IMR-90 (cell line): ENCODE results near the gene MGST1. TPM values are rescaled to one million over a fixed set of nuclear protein-coding genes. Genes with fewer than 3 reads are reported as not detected.
A peak's percentile ranks its signal among the peaks of the same experiment; 100 is the strongest.

Experiments
- ATAC-seq: fragments of 200-7000 bp; cut with Tn5 transposase; 2 replicates; pipeline ENCODE4 v1.9.1; 2020; ENCODE audit warnings: low read depth, mild to moderate bottlenecking, moderate library complexity
- BruUV-seq: library from RNA; stranded (reverse); fragments of 400-500 nt; replicated peaks from 2 replicates; lab custom pipeline; 2021; lab: Mats Ljungman, UMichigan
- CTCF ChIA-PET: fragments of 300-600 bp; formaldehyde crosslinking; extraction: SDS; loops from one replicate; lab custom pipeline; 2021; ENCODE audit warnings: antibody characterized with exemption; lab: Yijun Ruan, JAX
- POLR2A ChIA-PET: fragments of 300-600 bp; sonication (Branson Sonifier 250); formaldehyde crosslinking; loops from one replicate; lab custom pipeline; 2022; ENCODE audit warnings: antibody characterized with exemption; ENCODE audit not compliant: unreplicated experiment; lab: Charles Lee
- DNase-seq: peaks from one replicate; pipeline ENCODE4 v3.0.0; 2013
- H2AFZ ChIP-seq: replicated peaks from 2 replicates; pipeline ENCODE3; 2013; ENCODE audit warnings: low read length, mild to moderate bottlenecking; ENCODE audit not compliant: poor library complexity
- H2AK5ac ChIP-seq: 2 replicates; pipeline ENCODE4 v1.6.1; 2013; ENCODE audit warnings: low read depth, low read length, inconsistent platforms
- H2AK9ac ChIP-seq: replicated peaks from 2 replicates; pipeline ENCODE3; 2013; ENCODE audit warnings: mild to moderate bottlenecking, low read depth, low read length, moderate library complexity; ENCODE audit not compliant: poor library complexity
- H2BK120ac ChIP-seq: 2 replicates; pipeline ENCODE4 v1.6.1; 2013; ENCODE audit warnings: low read depth, low read length, inconsistent platforms
- H2BK15ac ChIP-seq: 3 replicates; pipeline ENCODE4 v1.6.1; 2013; ENCODE audit warnings: low read depth, low read length, inconsistent platforms
- H2BK20ac ChIP-seq: 2 replicates; pipeline ENCODE4 v1.6.1; 2013; ENCODE audit warnings: low read depth, mild to moderate bottlenecking, inconsistent platforms, low read length, moderate library complexity
- H2BK5ac ChIP-seq: 2 replicates; pipeline ENCODE4 v1.6.1; 2013; ENCODE audit warnings: mild to moderate bottlenecking, low read depth, low read length, inconsistent platforms; ENCODE audit not compliant: poor library complexity, severe bottlenecking
- H3K14ac ChIP-seq: replicated peaks from 2 replicates; pipeline ENCODE4 v1.6.1; 2013; ENCODE audit warnings: low read depth, low read length, inconsistent platforms
- H3K18ac ChIP-seq: 2 replicates; pipeline ENCODE4 v1.6.1; 2013; ENCODE audit warnings: low read depth, low read length, control low read depth
- H3K23ac ChIP-seq: 2 replicates; pipeline ENCODE4 v1.6.1; 2013; ENCODE audit warnings: low read depth, low read length, inconsistent platforms
- H3K27ac ChIP-seq: 2 replicates; pipeline ENCODE4 v1.5.1; 2013; ENCODE audit warnings: mild to moderate bottlenecking, control low read depth, low read length; ENCODE audit not compliant: insufficient read depth
- H3K27me3 ChIP-seq: 2 replicates; pipeline ENCODE4 v1.6.1; 2013; ENCODE audit warnings: low read length; ENCODE audit not compliant: control insufficient read depth, insufficient read depth
- H3K36me3 ChIP-seq: 2 replicates; pipeline ENCODE4 v1.6.1; 2013; ENCODE audit warnings: low read length, mixed read lengths; ENCODE audit not compliant: control insufficient read depth, insufficient read depth
- H3K4ac ChIP-seq: 2 replicates; pipeline ENCODE4 v1.6.1; 2013; ENCODE audit warnings: low read depth, low read length, inconsistent platforms
- H3K4me1 ChIP-seq: 2 replicates; pipeline ENCODE4 v1.6.1; 2013; ENCODE audit warnings: low read length, mixed read lengths; ENCODE audit not compliant: control insufficient read depth, insufficient read depth
- H3K4me2 ChIP-seq: 2 replicates; pipeline ENCODE4 v1.6.1; 2013; ENCODE audit warnings: low read depth, mild to moderate bottlenecking, control low read depth, low read length, moderate library complexity
- H3K4me3 ChIP-seq: 2 replicates; pipeline ENCODE4 v1.5.1; 2013; ENCODE audit warnings: low read depth, mild to moderate bottlenecking, control low read depth, low read length, moderate library complexity; ENCODE audit not compliant: insufficient read depth
- H3K56ac ChIP-seq: 2 replicates; pipeline ENCODE4 v1.6.1; 2013; ENCODE audit warnings: low read length, inconsistent platforms; ENCODE audit not compliant: insufficient read depth; ENCODE audit errors: extremely low read depth
- H3K79me1 ChIP-seq, 2 experiments: 2 replicates each; pipeline ENCODE4 v1.6.1; 2013; ENCODE audit warnings: low read length in 2 of 2, inconsistent platforms in 1 of 2, low read depth in 1 of 2
- H3K9ac ChIP-seq: 2 replicates; pipeline ENCODE4 v1.6.1; 2013; ENCODE audit warnings: low read depth, low read length, control low read depth
- H3K9me1 ChIP-seq: 2 replicates; pipeline ENCODE4 v1.6.1; 2013; ENCODE audit warnings: low read length, inconsistent platforms; ENCODE audit not compliant: insufficient read depth
- H3K9me3 ChIP-seq: 2 replicates; pipeline ENCODE4 v1.6.1; 2013; ENCODE audit warnings: low read length; ENCODE audit not compliant: control insufficient read depth, insufficient read depth
- H4K20me1 ChIP-seq: 2 replicates; pipeline ENCODE4 v1.6.1; 2013; ENCODE audit warnings: low read length, inconsistent platforms; ENCODE audit not compliant: insufficient read depth
- H4K5ac ChIP-seq: 2 replicates; pipeline ENCODE4 v1.6.1; 2013; ENCODE audit warnings: mild to moderate bottlenecking, low read depth, low read length, control low read depth
- H4K8ac ChIP-seq, 2 experiments: 2 replicates each; pipeline ENCODE4 v1.6.1; 2013; ENCODE audit warnings: low read depth in 2 of 2, low read length in 2 of 2, control low read depth in 1 of 2, inconsistent platforms in 1 of 2
- H4K91ac ChIP-seq: 2 replicates; pipeline ENCODE4 v1.6.1; 2013; ENCODE audit warnings: low read depth, low read length, inconsistent platforms; ENCODE audit not compliant: insufficient read depth
- BHLHE40 ChIP-seq: fragments of 150-350 bp; IDR thresholded peaks from 2 replicates; pipeline ENCODE4 v1.6.1; 2016; ENCODE audit warnings: mild to moderate bottlenecking, low read depth, low read length
- CHD1 ChIP-seq: IDR thresholded peaks from 2 replicates; pipeline ENCODE4 v1.6.1; 2012; ENCODE audit warnings: low read depth, low read length, improper control_type of control experiment
- FOS ChIP-seq: fragments of 150-350 bp; IDR thresholded peaks from 2 replicates; pipeline ENCODE4 v1.6.1; 2016; ENCODE audit warnings: low read depth, low read length
- MAFK ChIP-seq: IDR thresholded peaks from 2 replicates; pipeline ENCODE4 v1.6.1; 2012; ENCODE audit warnings: low read depth, low read length, improper control_type of control experiment
- NFE2L2 ChIP-seq: fragments of 150-350 bp; IDR thresholded peaks from 2 replicates; pipeline ENCODE4 v1.6.1; 2016; ENCODE audit warnings: low read depth, mild to moderate bottlenecking, low read length
- RAD21 ChIP-seq: IDR thresholded peaks from 2 replicates; pipeline ENCODE4 v1.6.1; 2012; ENCODE audit warnings: low read length, improper control_type of control experiment
- RCOR1 ChIP-seq: IDR thresholded peaks from 2 replicates; pipeline ENCODE4 v1.6.1; 2012; ENCODE audit warnings: mild to moderate bottlenecking, low read length, improper control_type of control experiment; ENCODE audit not compliant: insufficient replicate concordance
- SMC3 ChIP-seq: fragments of 150-350 bp; IDR thresholded peaks from 2 replicates; pipeline ENCODE4 v1.6.1; 2016; ENCODE audit warnings: low read depth, mild to moderate bottlenecking, antibody characterized with exemption, low read length, moderate library complexity
- WGBS, 2 experiments: methylation state at CpG; one replicate each; pipeline versions ENCODE4 v1.1.5 to v1.1.7; 2013; ENCODE audit warnings: missing lambda C conversion rate in 2 of 2; ENCODE audit not compliant: insufficient read length in 1 of 2; ENCODE audit errors: extremely low coverage in 2 of 2; 5-methylcytosine and 5-hydroxymethylcytosine counted together
- dilution Hi-C: fragments of 300-500 bp; cut with HindIII; formaldehyde crosslinking; loops from one replicate; pipeline ENCODE4 v1.14.3; 2018; ENCODE audit warnings: low sequenced_read_pairs; ENCODE audit not compliant: unreplicated experiment
- in situ Hi-C: fragments of 300-500 bp; cut with MboI; formaldehyde crosslinking; loops from 3 replicates; pipeline ENCODE4 v1.14.3; 2019; ENCODE audit warnings: low sequenced_read_pairs, inconsistent platforms, mixed read lengths
- intact Hi-C: fragments of 100-400 bp; cut with micrococcal nuclease; formaldehyde crosslinking; loops from 2 replicates; pipeline ENCODE4 v1.10.0; 2022
- polyA plus RNA-seq, 3 experiments: library from polyadenylated mRNA; depleted of rRNA; stranded (reverse); fragments of >200 nt; gene quantifications; 2 replicates each; pipeline ENCODE4 v1.2.3, GENCODE V29; 2012; ENCODE audit warnings: low replicate concordance in 1 of 3
- total RNA-seq: library from RNA; depleted of rRNA; stranded (reverse); fragments of >200 nt; gene quantifications from 2 replicates; pipeline ENCODE4 v1.2.3, GENCODE V29; 2012
- TF ChIP-seq, protein P1 (sequence below): conservative IDR thresholded peaks from 2 replicates; pipeline ENCODE4 v1.5.1; 2012; ENCODE audit warnings: mild to moderate bottlenecking, low read depth, low read length, improper control_type of control experiment
- TF ChIP-seq, protein P2 (sequence below): fragments of 150-350 bp; IDR thresholded peaks from 2 replicates; pipeline ENCODE4 v1.6.1; 2016; ENCODE audit warnings: low read depth, mild to moderate bottlenecking, low read length, moderate library complexity, borderline replicate concordance
- TF ChIP-seq, protein P3 (sequence below): fragments of 150-350 bp; IDR thresholded peaks from 2 replicates; pipeline ENCODE4 v1.6.1; 2017; ENCODE audit warnings: mild to moderate bottlenecking, antibody characterized with exemption, low read length, low read depth

MGST1 gene
- total and polyA plus RNA-seq, 2 of the 4 experiments (the other 2 are of a cell fraction): 105 to 280 TPM

DNA sequence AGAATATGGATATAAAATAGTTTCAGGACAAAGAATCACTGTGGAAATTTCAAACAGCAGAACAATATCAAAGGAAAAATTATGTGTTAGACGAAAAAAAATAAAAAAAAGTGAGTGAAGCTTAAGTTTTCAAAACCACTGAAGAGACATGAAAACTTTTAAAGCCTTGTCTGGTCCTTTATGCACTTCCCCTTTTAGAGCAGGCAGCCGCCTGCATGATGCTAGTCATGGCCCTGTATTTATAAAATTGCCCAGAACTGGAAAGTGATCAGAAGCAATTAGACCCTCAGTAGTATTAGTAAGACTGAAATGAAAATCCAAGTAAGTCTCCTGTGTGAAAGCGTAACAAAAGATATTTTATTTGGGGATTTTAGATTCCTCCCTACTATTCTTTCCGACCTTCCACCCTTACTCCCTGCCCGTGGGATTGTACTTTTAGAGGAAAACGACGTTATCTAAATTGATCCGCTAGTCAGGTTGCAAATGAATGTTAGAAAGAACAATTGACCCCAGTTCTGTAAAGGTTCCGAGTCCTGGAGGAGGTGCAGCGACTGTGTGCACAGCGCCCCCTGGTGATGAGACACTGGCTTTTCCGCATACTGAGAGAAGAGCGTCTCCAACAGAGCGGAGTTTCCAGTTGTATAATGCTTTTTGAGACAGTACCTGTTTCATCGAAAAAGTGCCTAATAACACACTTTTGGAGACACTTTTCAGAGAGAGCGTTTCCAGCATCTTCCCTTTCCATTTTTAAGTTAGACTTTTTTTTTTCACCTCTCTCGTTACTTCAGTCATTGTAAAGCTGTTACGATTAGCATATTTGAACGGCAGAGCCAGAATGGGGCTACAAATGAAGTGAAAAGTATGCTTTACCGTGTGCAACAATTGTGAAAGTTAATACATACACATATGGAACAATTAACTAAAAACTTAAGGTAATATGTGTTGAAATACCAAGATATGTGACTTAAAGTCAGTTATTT, 12.4 kb downstream of the MGST1 start:
- POLR2A ChIA-PET: interaction anchor here (0.6 kb wide), 1 partner anchor 432 kb away, joined by 3 read pairs; no protein-coding TSS in a partner anchor
- WGBS, 2 experiments: 73% methylated on average over 5 of the region's 20 CpGs; no CpG with 5 or more reads in 1 of the 2 experiments
- dilution Hi-C loops: no loop called here

More for the DNA sequence above, 12.4 kb downstream of the MGST1 start:
- H2BK5ac ChIP-seq: no peak overlapping the region
- H2AK9ac ChIP-seq: no peak overlapping the region
- no peak overlapping the region for H2BK20ac ChIP-seq
- no peak overlapping the region for H3K4me2 ChIP-seq
- no peak overlapping the region for H3K4me3 ChIP-seq
- no peak overlapping the region for H2BK120ac ChIP-seq
- H4K20me1 ChIP-seq: peaks cover 29% of the 10 kb centered on the region; the same call in 1 of the 2 replicates
- no peak overlapping the region for H2AFZ ChIP-seq
- peaks cover 6% of the 10 kb centered on the region; the same call in 1 of the 2 replicates for H3K9me1 ChIP-seq
- no TSS peak for BruUV-seq
- H2BK15ac ChIP-seq: no peak overlapping the region
- H3K18ac ChIP-seq: no peak overlapping the region
- H3K4me1 ChIP-seq: peaks cover 2% of the 10 kb centered on the region; the same call in 1 of the 2 replicates
- no peaks in the 10 kb centered on the region for H3K27me3 ChIP-seq
- peak; percentile 47 for DNase-seq
- intact Hi-C loops (loop anchor here (1.0 to 10.0 kb wide), 2 partner anchors 165 to 195 kb away; no protein-coding TSS in a partner anchor), in situ Hi-C loops (loop anchor here (10.0 kb wide), 1 partner anchor 365 kb away; no protein-coding TSS in a partner anchor)
- ATAC-seq: 0 out of 2 replicates have a peak, but pooled peaks have one; percentile 48
- H3K23ac ChIP-seq: no peak overlapping the region
- H3K27ac ChIP-seq: no peak overlapping the region
- H3K36me3 ChIP-seq: peaks cover 49% of the 10 kb centered on the region
- CTCF ChIA-PET: interaction anchor here (0.6 to 0.7 kb wide), 3 partner anchors 167 to 1972 kb away, joined by 3 to 4 read pairs (median 4); no protein-coding TSS in a partner anchor
- H3K4ac ChIP-seq: no peak overlapping the region
- H3K9me3 ChIP-seq: no peaks in the 10 kb centered on the region
- H3K14ac ChIP-seq: no peak overlapping the region
- H3K56ac ChIP-seq: no peak overlapping the region
- no peak overlapping the region for H4K5ac ChIP-seq
- H3K9ac ChIP-seq: no peak overlapping the region
- no peak overlapping the region for H4K8ac ChIP-seq
- peak; percentile 59 for TF ChIP-seq SMC3
- no peak for TF ChIP-seq RCOR1
- TF ChIP-seq, protein P1, sequence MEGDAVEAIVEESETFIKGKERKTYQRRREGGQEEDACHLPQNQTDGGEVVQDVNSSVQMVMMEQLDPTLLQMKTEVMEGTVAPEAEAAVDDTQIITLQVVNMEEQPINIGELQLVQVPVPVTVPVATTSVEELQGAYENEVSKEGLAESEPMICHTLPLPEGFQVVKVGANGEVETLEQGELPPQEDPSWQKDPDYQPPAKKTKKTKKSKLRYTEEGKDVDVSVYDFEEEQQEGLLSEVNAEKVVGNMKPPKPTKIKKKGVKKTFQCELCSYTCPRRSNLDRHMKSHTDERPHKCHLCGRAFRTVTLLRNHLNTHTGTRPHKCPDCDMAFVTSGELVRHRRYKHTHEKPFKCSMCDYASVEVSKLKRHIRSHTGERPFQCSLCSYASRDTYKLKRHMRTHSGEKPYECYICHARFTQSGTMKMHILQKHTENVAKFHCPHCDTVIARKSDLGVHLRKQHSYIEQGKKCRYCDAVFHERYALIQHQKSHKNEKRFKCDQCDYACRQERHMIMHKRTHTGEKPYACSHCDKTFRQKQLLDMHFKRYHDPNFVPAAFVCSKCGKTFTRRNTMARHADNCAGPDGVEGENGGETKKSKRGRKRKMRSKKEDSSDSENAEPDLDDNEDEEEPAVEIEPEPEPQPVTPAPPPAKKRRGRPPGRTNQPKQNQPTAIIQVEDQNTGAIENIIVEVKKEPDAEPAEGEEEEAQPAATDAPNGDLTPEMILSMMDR: peak; percentile 63
- TF ChIP-seq BHLHE40: no peak
- TF ChIP-seq CHD1: no peak
- no peak for TF ChIP-seq NFE2L2
- TF ChIP-seq FOS: no peak
- TF ChIP-seq, protein P2, sequence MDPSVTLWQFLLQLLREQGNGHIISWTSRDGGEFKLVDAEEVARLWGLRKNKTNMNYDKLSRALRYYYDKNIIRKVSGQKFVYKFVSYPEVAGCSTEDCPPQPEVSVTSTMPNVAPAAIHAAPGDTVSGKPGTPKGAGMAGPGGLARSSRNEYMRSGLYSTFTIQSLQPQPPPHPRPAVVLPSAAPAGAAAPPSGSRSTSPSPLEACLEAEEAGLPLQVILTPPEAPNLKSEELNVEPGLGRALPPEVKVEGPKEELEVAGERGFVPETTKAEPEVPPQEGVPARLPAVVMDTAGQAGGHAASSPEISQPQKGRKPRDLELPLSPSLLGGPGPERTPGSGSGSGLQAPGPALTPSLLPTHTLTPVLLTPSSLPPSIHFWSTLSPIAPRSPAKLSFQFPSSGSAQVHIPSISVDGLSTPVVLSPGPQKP: no peak
- TF ChIP-seq RAD21: peak; percentile 70
- TF ChIP-seq, protein P3, sequence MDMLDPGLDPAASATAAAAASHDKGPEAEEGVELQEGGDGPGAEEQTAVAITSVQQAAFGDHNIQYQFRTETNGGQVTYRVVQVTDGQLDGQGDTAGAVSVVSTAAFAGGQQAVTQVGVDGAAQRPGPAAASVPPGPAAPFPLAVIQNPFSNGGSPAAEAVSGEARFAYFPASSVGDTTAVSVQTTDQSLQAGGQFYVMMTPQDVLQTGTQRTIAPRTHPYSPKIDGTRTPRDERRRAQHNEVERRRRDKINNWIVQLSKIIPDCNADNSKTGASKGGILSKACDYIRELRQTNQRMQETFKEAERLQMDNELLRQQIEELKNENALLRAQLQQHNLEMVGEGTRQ: no peak
- no peak for TF ChIP-seq MAFK
- H2AK5ac ChIP-seq: no peak overlapping the region
- H4K91ac ChIP-seq: no peak overlapping the region
- peaks cover 19 to 62% of the 10 kb centered on the region in 2 experiments for H3K79me1 ChIP-seq
